A673 (cell line): Measurements from ENCODE around the gene HMGB4.

Experiments used
- CTCF ChIP-seq: fragments of 300-800, 200-600 bp; sonication (generic); conservative IDR thresholded peaks from 2 replicates; pipeline ENCODE4 v1.5.1; 2017; ENCODE audit warnings: low read depth, mild to moderate bottlenecking, antibody characterized with exemption, low read length, moderate library complexity, mixed read lengths
- EZH2 ChIP-seq: fragments of 200-600 bp; sonication (generic); IDR thresholded peaks from 2 replicates; pipeline ENCODE4 v1.6.1; 2017; ENCODE audit warnings: borderline replicate concordance, low read depth, mild to moderate bottlenecking, mixed read lengths, antibody characterized with exemption, low read length; ENCODE audit not compliant: poor library complexity, severe bottlenecking

GRCh38 chr1:33824971-33825370 is 38.9 kb upstream of the HMGB4 start:
- TF ChIP-seq CTCF = no peak
- no peak for TF ChIP-seq EZH2
